HG02938 (cell line): ENCODE measurements around the gene NUP155.
"Not testable (repeated sequence)": the region's sequence is repeated elsewhere in the genome, so short reads cannot be mapped to it uniquely, and the experiment has no call there.

Experiments
- ATAC-seq: cut with Tn5 transposase; IDR thresholded peaks from one replicate; pipeline ENCODE4 v1.9.1; 2021; ENCODE audit warnings: mild to moderate bottlenecking, moderate library complexity; ENCODE audit not compliant: unreplicated experiment

The NUP155 gene

DNA sequence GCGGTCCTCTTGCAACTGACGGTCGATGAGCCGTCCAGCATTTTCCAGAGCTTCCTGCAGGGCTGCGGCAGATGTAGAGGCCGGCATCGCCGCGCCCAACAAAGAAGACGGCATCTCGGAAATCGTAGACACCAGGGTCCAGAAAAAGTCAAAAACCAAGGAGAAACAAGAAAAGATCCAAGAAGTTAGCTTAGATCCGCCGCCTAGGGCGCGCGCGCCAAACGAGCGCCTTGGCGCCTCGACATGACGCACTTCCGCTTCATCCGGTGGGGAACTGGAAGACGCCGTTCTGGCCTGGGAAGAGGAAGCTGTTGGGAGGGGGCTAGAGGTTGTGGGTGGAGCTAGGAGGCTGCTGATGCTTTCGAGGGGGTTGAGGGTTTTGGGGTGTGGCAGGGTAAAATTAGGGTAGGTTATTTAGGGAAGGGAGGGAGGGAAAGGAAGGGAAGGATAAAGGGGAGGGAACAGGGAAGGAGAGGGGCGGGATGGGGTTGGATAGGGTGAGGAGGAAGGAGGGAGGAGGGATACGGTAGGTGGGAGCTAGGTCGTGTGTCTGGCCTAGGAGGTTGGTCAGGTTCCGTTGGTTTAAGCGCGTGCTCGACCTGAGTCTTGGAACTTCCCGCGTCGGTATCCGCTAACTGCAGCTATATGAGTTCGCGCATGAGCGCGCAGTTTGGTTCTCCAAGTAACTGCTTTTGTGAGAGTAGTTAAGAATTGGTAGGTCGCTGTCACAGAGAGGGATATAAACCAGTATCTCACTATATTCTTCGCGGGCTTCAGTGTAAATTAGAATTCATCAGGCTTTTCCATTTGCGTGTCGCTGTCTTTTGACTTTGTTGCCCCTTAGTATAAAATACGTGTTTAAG lies at the start of gene NUP155:
TSS of gene NUP155 (minus strand) at position 243 of the 863 bp plus-strand sequence. CDS start at position 114, 129 bp downstream.
- ATAC-seq: peak; percentile 91

DNA sequence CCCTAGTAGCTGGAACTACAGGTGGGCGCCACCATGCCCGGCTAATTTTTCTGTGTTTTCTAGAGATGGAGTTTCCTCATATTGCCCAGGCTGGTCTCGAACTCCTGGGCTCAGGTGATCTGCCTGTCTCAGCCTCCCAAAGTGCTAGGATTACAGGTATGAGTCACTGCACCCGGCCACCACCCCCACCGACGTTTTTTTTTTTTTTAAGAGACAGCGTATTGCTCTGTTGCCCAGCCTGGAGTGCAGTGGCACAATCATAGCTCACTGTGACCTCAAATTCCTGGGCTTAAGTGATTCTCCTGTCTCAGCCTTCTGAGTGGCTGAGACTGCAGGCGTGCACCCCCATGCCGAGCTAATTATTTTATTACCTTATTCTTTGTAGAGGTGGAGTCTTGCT lies 46.4 kb upstream of the NUP155 start:
- ATAC-seq: no peak

GRCh38 chr5:37415456-37415855 lies 44.5 kb upstream of the NUP155 start:
- ATAC-seq: not testable (repeated sequence)

GRCh38 chr5:37412515-37412914 lies 41.6 kb upstream of the NUP155 start:
- no peak for ATAC-seq

- ATAC-seq: no peak
Measured at GRCh38 chr5:37400501-37400900, 29.6 kb upstream of the NUP155 start.

DNA sequence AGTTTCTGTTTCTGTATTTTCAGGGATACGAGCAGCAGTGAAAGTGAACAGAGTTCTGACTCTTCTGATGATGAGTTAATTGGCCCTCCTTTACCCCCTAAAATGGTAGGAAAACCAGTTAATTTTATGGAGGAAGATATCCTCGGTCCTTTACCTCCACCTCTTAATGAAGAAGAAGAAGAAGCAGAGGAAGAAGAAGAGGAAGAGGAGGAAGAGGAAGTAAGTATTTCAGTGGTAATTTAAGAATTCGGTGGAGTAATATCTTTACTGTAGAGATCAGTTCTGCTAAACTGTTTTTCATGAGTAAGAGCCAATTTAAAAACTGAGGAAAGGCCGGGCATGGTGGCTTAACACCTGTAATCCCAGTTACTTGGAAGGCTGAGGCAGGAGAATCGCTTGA lies 25.4 kb upstream of the NUP155 start:
- no peak for ATAC-seq

DNA sequence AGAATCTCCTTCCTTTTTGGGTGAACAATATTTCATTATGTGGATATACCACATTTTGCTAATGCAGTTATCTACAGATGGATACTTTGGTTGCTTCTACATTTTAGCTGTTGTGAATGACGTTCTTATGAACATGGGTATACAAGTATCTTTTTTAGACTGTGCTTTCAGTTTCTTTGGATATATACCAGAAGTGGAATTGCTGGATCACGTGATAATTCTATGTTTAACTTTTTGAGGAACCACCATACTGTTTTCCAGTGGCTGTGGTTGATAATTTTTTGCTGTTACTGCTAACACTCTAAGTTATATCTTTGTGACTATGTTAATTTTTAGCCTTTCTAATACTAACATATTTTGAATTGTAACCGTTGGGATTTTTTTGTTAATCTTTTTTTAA lies 20.7 kb upstream of the NUP155 start:
- ATAC-seq: no peak

DNA sequence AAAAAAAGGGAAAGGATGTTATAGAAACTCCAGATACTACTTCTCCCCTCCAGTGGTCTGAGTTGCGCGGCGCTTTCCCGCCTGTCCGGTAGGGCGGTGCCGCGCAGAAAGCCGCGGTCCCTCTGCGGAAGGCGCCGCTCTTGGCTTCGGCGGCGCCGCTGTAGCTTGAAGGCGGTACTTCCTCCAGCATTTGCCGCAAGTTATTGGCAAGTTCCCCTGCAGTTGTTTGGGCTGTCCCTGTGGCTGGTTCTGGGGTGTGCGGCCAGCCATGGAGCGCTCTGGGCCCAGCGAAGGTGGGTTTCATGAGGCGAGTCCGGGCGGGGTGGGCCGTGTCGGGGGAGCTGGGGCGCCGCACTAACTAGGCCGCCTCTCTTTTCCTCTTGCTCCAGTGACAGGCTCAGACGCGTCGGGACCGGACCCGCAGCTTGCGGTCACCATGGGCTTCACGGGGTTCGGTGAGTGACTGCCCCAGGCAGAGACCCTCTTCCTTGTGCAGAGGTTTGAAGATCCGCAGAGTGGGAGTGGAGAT lies 8.3 kb upstream of the NUP155 start, which contains the start of gene WDR70:
TSS of gene WDR70 (plus strand) at position 219 of the 529 bp plus-strand sequence. CDS start at position 269, 50 bp downstream.
- ATAC-seq: peak; percentile 94

DNA sequence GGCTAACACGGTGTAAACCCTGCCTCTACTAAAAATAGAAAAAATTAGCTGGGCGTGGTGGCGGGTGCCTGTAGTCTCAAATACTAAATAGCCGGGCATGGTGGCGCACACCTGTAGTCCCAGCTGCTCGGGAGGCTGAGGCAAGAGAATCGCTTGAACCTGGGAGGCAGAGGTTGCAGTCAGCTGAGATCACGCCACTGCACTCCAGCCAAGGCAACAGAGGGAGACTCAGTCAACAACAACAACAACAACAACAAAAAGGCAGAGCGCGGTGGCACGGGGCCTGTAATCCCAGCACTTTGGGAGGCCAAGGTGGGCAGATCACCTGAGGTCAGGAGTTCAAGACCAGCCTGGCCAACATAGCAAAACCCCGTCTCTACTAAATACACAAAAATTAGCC lies 7.2 kb upstream of the NUP155 start:
- not testable (repeated sequence) for ATAC-seq

DNA sequence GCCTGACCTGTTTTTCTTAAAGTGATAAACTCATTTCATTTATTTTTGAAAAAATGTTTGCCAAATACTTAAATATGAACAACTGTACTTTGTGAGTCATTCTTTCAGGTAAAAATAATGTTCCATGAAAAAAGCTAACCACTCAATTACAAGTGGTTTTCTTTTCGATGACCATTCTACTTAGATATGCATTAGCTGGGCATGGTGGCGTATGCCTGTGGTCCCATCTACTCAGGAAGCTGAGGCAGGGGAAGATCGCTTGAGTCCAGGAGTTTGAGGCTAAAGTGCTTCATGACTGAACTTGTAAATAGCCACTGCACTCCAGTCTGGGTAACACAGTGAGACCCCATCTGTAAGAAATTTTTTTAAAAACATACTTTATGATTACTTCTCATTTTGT lies 4.2 kb upstream of the NUP155 start:
- no peak for ATAC-seq

- no peak for ATAC-seq
Measured at GRCh38 chr5:37370550-37370863, 399 bp downstream of the NUP155 start.

DNA sequence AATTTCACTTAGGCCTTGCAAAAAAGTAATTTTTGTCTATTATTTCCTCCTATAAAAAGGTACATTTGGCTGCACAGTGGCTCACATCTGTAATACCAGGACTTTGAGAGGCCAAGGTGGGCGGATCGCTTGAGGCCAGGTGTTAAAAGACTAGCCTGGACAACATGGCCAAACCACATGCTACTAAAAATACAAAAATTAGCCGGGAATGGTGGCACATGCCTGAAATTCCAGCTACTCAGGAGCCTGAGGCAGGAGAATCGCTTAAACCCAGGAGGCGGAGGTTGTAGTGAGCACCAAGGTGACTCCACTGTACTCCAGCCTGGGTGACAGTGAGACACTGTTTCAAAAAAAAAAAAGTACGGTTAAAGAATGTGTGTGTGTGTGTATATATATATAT lies 15.7 kb downstream of the NUP155 start:
- ATAC-seq: no peak

- ATAC-seq: not testable (repeated sequence)
Measured at GRCh38 chr5:37342741-37343140, 28.2 kb downstream of the NUP155 start.

DNA sequence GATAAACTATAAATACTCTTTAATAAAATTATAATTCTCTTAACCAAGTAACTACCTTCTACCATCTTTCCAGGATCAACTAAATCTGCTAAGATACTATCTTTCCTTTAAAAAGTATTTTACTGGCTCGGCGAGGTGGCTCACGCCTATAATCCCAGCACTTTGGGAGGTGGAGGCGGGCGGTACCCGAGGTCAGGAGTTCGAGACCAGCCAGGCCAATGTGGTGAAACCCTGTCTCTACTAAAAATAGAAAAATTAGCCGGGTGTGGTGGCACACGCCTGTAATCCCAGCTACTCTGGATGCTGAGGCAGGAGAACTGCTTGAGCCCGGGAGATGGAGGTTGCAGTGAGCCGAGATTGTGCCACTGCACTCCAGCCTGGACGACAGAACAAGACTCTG lies 36.2 kb downstream of the NUP155 start:
- not testable (repeated sequence) for ATAC-seq

- ATAC-seq: no peak
Measured at GRCh38 chr5:37326536-37326935, 44.4 kb downstream of the NUP155 start.

GRCh38 chr5:37323607-37324006 lies 47.3 kb downstream of the NUP155 start:
- ATAC-seq: no peak

GRCh38 chr5:37319037-37319782 lies 51.7 kb downstream of the NUP155 start:
- ATAC-seq: no peak

- ATAC-seq: no peak
Measured at GRCh38 chr5:37316027-37316426, 54.9 kb downstream of the NUP155 start.

DNA sequence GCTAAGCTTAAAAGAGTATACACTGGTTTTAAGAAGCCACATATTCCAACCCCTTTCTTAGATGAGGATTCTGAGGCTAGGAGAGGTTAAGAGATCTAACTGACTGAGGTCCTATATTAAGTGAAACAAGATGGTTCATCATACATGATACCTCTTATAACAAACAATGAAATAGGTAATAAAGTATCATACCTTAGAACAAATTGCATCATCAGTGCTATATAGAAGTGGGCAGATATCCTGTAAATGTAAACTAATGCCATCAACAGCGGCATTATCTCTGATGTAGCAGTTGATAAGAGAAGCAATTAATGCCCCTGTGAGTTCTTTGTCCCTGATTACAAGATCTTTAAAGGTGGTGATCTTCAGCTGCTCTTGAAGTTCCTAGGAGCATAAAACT lies 60.5 kb downstream of the NUP155 start:
- ATAC-seq: no peak

DNA sequence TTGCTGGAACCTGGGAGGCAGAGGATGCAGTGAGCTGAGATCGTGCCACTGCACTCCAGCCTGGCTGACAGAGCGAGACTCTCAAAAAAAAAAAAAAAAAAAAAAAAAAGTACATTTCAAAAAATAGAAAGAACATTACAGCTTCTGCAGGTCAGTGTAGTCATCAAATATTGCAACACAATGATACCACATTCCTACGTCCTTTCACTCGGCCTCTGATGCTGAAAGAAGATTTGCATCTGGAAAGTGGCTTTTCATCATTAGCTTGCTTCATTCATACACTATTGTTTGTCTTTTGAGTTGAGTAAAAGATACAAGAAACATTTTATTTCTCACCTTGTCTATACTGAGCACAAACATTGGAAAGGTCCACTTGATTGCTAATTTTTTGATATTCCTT lies 62.1 kb downstream of the NUP155 start:
- ATAC-seq: no peak

GRCh38 chr5:37304888-37305287 lies 66.0 kb downstream of the NUP155 start:
- ATAC-seq: no peak

DNA sequence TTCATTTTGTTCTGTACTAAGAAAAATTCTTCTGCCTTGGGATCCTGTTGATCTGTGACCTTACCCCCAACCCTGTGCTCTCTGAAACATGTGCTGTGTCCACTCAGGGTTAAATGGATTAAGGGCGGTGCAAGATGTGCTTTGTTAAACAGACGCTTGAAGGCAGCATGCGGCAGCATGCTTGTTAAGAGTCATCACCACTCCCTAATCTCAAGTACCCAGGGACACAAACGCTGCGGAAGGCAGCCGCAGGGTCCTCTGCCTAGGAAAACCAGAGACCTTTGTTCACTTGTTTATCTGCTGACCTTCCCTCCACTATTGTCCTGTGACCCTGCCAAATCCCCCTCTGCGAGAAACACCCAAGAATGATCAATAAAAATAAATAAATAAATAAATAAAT lies 74.6 kb downstream of the NUP155 start:
- not testable (repeated sequence) for ATAC-seq
